PC-3 (cell line): ENCODE measurements around the gene PIK3R2.

Experiments used
- EZH2 ChIP-seq: fragments of 300-600 bp; sonication (generic); IDR thresholded peaks from one replicate; pipeline ENCODE4 v1.6.1; 2017; ENCODE audit warnings: antibody characterized with exemption, mild to moderate bottlenecking, low read length; ENCODE audit not compliant: unreplicated experiment
- TF ChIP-seq, protein P1 (sequence below): fragments of 300-600 bp; sonication (generic); conservative IDR thresholded peaks from 2 replicates; pipeline ENCODE4 v1.5.1; 2017; ENCODE audit warnings: antibody characterized with exemption, low read depth, mild to moderate bottlenecking, low read length

DNA sequence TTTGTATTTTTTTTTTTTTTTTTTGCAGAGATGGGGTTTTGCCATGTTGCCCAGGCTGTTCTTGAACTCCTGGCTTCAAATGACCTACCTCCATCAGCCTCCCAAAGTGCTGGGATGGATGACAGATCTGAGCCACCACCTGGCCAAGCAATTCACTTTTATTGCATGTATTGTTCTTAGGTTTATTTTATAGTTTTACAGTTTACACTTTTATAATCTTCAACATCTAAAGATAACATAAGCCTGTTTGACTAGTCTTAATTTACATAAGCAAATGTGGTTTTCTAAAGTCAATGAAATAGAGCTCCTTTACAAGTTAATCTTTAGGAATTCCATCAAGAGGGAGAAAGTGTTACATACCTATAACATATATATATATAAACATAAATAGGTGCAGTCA is 30.6 kb downstream of the PIK3R2 start:
- TF ChIP-seq, protein P1, sequence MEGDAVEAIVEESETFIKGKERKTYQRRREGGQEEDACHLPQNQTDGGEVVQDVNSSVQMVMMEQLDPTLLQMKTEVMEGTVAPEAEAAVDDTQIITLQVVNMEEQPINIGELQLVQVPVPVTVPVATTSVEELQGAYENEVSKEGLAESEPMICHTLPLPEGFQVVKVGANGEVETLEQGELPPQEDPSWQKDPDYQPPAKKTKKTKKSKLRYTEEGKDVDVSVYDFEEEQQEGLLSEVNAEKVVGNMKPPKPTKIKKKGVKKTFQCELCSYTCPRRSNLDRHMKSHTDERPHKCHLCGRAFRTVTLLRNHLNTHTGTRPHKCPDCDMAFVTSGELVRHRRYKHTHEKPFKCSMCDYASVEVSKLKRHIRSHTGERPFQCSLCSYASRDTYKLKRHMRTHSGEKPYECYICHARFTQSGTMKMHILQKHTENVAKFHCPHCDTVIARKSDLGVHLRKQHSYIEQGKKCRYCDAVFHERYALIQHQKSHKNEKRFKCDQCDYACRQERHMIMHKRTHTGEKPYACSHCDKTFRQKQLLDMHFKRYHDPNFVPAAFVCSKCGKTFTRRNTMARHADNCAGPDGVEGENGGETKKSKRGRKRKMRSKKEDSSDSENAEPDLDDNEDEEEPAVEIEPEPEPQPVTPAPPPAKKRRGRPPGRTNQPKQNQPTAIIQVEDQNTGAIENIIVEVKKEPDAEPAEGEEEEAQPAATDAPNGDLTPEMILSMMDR: no peak
- no peak for TF ChIP-seq EZH2
